H1 (cell line): ENCODE data around the gene ATXN7L3. TPM values are rescaled to one million over a fixed set of nuclear protein-coding genes. Genes with fewer than 3 reads are reported as not detected.

Source experiments
- ASH2L ChIP-seq: fragments of 200-600, 300-600 bp; sonication (generic); IDR thresholded peaks from one replicate; pipeline ENCODE4 v1.7.1; 2017; ENCODE audit warnings: low read length
- CHD7 ChIP-seq: fragments of 300-600 bp; sonication (generic); IDR thresholded peaks from 2 replicates; pipeline ENCODE4 v1.7.1; 2012; ENCODE audit warnings: low read length, moderate library complexity, mild to moderate bottlenecking, inconsistent platforms; ENCODE audit not compliant: insufficient replicate concordance
- FOSL1 ChIP-seq: IDR thresholded peaks from 2 replicates; pipeline ENCODE4 v1.6.1; 2011; ENCODE audit warnings: mild to moderate bottlenecking, low read depth, low read length, moderate library complexity; ENCODE audit not compliant: insufficient read depth
- KDM4A ChIP-seq: IDR thresholded peaks from one replicate; pipeline ENCODE4 v1.7.1; 2012; ENCODE audit warnings: low read depth, mild to moderate bottlenecking, moderate library complexity, low read length, inconsistent platforms; ENCODE audit not compliant: severe bottlenecking
- KDM5A ChIP-seq: fragments of 200-600 bp; IDR thresholded peaks from 2 replicates; pipeline ENCODE4 v1.7.1; 2012; ENCODE audit warnings: mild to moderate bottlenecking, low read length, inconsistent platforms, mixed read lengths
- SAP30 ChIP-seq: fragments of 300-600 bp; sonication (generic); IDR thresholded peaks from 2 replicates; pipeline ENCODE4 v1.7.1; 2012; ENCODE audit warnings: low read length, moderate library complexity, mild to moderate bottlenecking, inconsistent platforms; ENCODE audit not compliant: insufficient read depth, insufficient replicate concordance
- SP2 ChIP-seq: IDR thresholded peaks from 2 replicates; pipeline ENCODE4 v1.6.1; 2012; ENCODE audit warnings: mild to moderate bottlenecking, low read length, inconsistent platforms
- polyA plus RNA-seq, 7 experiments: library from polyadenylated mRNA; depleted of rRNA in 3 of 7; stranded (reverse) in 5 of 7; unstranded in 2 of 7; fragments of >200 nt in 5 of 7; fragments of 200-250 nt in 2 of 7; gene quantifications; 1 replicate in 5 of 7; 2 replicates in 1 of 7; 4 replicates in 1 of 7; pipeline versions ENCODE4 v1.2.1 to v1.2.3, GENCODE V29; 2011 to 2013; ENCODE audit warnings: missing spikeins in 2 of 7, mixed read lengths in 2 of 7
- total RNA-seq: library from RNA; stranded (reverse); fragmentation: NEBNext Ultra II Directional; extraction: Animal tissue kit (Norgen Biotek cat#: 25700); gene quantifications from 2 replicates; pipeline ENCODE4 v1.2.1, GENCODE V29; 2021

ATXN7L3 gene
- total and polyA plus RNA-seq, 2 of the 8 experiments (the other 6 are each of a cell fraction or from before 2014, with no cell fraction given), result 53.7 to 103 TPM

- TF ChIP-seq CHD7 (no peak), SP2 (no peak), FOSL1 (no peak), KDM4A (no peak), SAP30 (no peak), ASH2L (no peak), KDM5A (no peak)
These were observed 40.0 kb downstream of the ATXN7L3 start (continued) for GRCh38 chr17:44159519-44160210.
